ENCODE results near the gene CYP2F1.
"Not testable (repeated sequence)": the region's sequence is repeated elsewhere in the genome, so short reads cannot be mapped to it uniquely, and the experiment has no call there.

Gene CYP2F1, protein sequence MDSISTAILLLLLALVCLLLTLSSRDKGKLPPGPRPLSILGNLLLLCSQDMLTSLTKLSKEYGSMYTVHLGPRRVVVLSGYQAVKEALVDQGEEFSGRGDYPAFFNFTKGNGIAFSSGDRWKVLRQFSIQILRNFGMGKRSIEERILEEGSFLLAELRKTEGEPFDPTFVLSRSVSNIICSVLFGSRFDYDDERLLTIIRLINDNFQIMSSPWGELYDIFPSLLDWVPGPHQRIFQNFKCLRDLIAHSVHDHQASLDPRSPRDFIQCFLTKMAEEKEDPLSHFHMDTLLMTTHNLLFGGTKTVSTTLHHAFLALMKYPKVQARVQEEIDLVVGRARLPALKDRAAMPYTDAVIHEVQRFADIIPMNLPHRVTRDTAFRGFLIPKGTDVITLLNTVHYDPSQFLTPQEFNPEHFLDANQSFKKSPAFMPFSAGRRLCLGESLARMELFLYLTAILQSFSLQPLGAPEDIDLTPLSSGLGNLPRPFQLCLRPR

DNA sequence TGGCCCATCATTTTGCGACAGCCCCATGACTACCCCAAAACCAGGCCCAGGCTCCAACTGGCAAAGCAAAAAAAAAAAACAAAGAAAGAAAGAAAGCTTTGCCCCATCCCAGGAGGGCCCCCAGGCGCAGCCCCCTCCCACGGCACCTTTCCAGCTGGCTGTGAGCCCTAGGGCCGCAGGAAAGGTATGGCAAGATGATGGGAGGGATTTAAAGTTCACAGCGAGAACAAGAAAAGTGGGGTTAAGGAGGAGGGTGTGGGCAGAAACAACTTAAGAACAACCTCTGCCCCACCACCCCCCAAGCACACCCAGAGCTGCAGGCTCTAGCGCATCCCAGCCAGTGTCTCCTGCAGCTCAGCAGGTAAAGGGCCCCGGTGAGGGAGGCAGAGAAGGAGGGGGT, at the start of gene CYP2F1:
TSS of gene CYP2F1 (plus strand) at position 301 of the 400 bp plus-strand sequence. CDS start 1,757 bp downstream, outside the sequence.
- DNase-seq = no peak

DNA sequence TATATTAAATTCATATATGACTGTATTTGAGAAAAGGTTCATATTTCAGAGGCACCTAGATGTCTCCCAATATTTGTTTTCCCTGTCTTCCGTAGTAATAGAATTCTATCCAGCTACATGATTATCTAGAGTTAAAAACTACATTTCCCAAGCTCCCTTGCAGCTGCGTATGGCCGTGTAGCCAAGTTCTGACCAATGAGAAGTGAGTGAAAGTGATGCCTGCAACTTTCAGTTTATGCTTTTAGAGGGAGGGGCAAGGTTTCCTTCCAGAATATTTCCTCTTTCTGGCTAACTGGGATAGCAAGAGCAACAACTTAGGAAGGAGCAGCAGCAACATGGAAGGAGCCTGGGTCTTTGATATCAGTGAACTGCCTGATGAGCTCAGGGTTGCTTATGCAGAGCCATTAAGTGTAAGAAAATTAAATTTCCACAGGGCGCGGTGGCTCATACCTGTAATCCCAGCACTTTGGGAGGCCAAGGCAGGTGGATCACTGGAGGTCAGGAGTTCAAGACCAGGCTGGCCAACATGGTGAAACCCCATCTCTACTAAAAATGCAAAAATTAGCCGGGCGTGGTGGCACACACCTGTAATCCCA, 49.2 kb upstream of the CYP2F1 start:
- no peak for DNase-seq

DNA sequence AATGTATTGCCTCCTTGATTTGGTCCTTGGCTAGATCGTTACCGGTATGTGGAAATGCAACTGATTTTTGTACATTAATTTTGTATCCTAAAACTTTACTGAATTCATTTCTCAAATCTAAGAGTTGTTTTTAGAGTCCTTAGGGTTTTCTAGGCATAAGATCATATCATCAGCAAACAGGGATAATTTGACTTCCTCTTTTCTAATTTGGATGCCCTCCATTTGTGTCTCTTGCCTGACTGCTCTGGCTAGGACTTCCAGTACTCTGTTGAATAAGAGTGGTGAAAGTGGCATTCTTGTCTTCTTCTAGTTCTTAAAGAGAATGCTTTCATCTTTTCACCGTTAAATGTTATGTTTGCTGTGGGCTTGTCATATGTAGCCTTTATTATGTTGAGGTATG, 37.9 kb upstream of the CYP2F1 start:
- DNase-seq = no peak

DNA sequence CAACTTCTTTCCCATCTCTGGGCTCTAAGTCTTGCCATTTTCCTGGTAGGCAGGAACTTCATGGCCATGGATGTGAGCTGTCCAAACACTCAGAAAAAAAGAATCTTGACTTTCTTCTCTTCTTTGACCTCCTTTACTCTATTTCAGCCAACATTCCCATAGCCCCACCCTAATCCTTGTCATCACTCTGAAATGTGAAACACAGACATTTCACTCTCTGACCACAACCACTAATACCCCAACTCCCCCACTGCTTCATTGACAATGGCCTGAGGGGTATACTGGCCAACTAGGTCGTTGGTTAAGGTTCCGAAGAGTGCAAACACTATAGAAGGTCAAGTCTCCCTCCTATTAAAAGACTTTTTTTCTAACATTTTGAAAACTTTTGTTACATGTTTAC, 30.7 kb upstream of the CYP2F1 start:
- DNase-seq = no peak

DNA sequence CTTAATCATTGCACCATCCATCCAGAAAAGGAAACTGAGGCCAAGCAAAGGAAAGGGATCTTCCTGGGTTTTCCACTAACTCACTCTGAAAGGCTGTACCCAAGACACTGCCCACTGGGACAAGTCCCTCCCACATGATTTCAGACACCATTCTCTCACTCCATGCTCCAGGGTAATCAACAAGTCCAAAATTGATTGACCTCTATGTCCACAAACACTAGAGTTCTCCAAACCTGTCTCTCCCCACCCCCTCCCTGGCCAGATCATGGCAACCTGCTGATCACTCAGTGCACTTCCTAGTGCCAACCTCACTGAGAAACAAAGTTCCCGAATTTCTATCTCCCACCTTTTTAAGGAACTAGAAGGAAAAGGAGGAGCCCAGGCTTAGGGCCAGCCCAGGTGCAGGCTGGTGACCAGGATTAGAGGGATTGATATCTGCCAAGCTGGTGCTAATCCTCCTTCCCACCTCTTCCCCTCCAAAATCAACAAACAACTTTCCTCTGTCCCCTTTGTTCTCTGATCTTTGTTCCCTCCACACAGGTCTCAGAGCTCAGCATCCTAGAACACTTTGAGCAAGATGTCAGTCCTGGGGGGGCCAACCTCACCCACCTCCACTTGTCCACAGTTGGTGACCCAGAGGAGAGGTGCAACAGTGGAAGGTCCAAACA, 28.4 kb upstream of the CYP2F1 start:
- no peak for DNase-seq

DNA sequence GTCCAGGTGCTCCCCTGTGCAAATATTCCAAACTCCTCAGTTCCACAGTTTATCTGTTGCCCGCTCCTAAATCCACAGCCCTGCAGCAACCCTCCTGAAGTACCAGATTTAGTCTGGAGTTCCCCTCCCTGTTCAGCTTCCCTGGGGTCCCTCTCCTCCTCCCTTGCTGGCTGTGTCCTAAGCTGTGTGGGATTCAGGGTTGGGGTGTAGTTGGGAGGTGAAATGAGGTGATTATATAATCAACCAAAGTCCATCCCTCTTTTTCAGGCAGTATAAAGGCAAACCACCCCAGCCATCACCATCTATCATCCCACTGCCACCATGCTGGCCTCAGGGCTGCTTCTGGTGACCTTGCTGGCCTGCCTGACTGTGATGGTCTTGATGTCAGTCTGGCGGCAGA, 26.1 kb upstream of the CYP2F1 start, which contains the start of gene CYP2A13:
TSS of gene CYP2A13 (plus strand) at position 301 of the 400 bp plus-strand sequence. CDS start at position 322, 21 bp downstream.
- DNase-seq = no peak

DNA sequence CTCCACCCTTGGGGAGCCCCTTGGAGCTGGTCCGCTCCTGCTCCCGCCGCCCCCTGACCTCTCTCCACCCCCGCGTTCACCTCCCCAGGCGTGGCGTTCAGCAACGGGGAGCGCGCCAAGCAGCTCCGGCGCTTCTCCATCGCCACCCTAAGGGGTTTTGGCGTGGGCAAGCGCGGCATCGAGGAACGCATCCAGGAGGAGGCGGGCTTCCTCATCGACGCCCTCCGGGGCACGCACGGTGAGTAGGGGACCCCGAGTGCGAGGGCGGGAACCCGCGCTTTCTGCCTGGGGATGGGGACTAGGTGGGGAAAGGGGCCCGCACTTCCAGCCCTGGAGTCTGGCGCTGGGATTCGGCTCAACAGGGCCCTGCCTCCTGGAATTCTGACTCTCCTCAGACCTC, 24.3 kb upstream of the CYP2F1 start:
- DNase-seq = no peak

DNA sequence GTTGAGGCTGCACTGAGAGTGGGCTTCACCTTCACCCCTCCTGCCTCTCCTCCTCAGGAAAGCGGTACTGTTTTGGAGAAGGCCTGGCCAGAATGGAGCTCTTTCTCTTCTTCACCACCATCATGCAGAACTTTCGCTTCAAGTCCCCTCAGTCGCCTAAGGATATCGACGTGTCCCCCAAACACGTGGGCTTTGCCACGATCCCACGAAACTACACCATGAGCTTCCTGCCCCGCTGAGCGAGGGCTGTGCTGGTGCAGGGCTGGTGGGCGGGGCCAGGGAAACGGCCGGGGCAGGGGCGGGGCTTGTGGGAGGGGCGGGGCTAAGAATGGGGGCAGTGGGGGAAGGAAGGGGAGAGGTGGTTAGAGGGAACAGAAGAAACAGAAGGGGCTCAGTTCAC, 18.5 kb upstream of the CYP2F1 start:
- DNase-seq = no peak

DNA sequence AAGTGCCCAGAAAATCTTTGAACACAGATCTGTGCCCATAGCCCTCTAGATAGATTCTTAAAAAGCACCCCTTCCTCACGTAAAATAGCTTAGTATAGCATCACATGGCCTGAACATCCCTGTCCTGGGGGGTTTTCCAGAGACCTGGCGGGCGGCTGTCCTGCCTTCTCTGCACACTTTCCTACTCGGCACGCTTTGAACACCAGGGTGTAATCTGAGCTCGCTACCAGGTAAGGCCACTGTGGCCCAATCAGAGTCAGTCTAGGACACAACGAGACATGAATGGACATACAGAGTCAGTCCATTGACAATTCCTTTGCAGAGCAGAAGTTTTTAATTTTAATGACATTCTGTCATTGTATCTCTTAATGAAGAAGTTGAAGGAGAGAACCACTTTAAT, 17.9 kb upstream of the CYP2F1 start:
- DNase-seq = no peak

DNA sequence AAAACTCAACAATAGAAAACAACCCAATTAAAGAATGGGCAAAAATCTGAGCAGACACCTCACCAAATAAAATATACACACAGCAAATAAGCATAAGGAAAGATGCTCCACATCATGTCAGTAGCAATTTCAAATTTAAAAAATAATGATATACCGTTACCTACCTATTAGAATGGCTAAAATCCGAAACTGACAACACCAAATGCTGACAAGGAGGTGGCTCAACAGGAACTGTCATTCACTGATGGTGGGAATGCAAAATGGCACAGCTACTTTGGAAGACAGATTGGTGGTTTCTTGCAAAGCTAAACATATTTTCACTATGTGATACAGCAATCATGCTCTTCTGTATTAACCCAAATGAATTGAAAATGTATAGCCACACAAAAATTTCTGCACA, 16.9 kb upstream of the CYP2F1 start:
- no peak for DNase-seq

DNA sequence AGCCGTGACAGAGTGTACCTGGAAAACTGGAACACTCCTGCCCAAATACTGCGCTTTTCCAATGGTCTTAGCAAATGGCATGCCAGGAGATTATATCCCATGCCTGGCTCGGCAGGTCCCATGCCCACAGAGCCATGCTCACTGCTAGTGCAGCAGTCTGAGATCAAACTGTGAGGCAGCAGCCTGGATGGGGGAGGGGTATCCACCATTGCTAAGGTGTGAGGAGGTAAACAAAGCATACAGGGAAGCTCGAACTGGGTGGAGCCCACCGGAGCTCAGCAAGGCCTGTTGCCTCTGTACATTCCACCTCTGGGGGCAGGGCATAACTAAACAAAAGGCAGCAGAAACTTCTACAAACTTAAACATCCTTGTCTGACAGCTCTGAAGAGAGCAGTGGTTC, 15.5 kb upstream of the CYP2F1 start:
- DNase-seq = no peak

DNA sequence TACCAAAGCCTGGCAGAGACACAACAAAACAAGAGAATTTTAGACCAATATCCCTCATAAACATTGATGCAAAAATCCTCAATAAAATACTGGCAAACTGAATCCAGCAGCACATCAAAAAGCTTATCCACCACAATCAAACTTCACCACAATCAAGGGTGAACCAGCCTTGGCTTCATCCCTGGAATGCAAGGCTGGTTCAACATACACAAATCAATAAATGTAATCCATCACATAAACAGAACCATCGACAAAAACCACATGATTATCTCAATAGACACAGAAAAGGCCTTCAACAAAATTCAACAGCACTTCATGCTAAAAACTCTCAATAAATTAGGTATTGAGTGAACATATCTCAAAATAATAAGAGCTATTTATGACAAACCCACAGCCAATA, 12.0 kb upstream of the CYP2F1 start:
- not testable (repeated sequence) for DNase-seq

DNA sequence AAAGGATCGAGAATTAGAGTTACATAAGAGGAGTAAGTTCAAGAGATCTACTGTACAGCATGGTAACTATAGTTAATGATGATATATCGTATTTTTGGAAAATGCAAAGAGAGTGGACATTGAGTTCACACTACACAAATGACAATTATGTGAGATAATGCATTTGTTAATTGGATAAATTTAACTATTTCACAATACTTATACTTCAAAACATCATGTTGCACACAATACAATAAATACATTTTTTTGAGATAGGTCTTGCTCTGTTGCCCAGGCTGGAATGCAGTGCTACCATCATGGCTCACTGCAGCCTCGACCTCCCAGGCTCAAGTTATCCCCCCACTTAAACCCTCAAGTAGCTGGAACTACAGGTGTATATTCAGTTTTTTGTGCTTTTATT, 8.1 kb upstream of the CYP2F1 start:
- DNase-seq = no peak

DNA sequence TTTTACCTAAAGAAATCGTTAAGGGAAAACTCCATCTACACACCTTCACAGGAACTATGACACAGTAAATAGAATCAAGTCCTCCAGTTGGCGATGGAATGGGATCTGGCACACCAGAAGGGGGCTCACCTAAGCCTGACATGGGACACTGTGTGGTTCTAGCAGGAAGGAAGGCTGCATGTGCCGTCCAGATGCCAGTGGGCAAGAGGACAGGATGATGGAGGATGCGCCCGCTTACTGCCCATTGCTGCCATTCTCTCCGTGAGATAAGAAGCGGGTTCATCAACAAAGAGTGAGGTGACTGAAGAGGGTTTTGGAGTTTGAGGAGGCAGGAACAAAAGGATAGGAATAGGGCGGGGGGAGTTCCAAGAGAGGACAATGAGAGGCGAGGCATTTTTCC, 2.9 kb upstream of the CYP2F1 start:
- DNase-seq = no peak

DNA sequence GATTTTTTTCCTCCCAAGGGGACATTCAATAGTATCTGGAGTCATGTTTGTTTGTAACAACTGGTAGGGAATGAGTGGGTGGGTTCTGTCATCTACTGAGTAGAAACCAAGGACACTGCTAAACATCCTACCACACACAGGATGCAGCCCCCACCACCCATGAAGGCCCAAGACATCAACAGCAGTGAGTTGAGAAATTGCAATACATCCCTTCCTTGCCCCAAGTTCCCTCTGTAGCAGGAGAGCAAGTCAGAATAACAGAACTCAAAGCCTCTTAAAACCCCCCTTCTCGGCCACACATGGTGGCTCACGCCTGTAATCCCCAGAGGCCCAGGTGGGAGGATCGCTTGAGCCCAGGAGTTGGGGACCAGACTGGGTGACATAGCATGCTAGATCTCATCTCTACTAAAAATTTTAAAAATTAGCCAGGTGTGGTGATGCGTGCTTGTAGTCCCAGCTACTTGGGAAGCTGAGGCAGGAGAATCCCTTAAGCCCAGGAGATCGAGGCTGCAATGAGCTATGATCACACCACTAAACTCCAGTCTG, 2.4 kb upstream of the CYP2F1 start:
- no peak for DNase-seq

DNA sequence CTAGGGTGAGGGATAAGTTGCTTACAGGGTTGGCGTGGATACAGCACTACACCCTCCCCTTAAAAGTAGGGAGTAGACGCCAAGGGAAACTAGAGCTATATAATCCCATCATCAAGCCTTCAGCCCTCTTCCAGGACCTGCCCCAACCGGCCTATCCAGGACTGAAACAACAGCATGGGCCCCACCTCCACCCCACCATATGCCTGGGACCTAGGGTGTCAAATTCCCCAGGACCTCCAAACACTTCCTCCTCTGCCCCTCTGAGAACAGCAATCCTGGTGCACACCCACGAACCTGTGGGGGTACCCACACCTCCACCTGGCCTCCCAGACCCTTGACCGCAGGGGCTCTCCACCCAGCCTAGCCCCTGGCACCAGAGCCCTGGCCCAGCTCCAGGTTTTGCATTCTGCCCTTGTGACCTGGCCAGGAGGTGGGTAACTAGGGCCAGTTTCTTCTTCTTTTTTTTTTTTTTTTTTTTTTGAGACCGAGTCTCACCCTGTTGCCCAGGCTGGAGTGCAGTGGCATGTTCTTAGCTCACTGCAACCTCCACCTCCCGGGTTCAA, 1.4 kb upstream of the CYP2F1 start:
- DNase-seq = no peak

DNA sequence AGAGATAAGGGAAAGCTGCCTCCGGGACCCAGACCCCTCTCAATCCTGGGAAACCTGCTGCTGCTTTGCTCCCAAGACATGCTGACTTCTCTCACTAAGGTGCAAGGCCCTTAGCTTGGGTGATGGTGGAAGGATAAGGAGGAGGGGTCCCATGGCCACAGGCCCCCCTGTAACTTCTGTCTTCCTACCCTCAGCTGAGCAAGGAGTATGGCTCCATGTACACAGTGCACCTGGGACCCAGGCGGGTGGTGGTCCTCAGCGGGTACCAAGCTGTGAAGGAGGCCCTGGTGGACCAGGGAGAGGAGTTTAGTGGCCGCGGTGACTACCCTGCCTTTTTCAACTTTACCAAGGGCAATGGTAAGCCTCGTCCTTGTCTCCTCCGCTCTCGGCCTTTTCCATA, 2.0 kb downstream of the CYP2F1 start:
- DNase-seq = no peak

DNA sequence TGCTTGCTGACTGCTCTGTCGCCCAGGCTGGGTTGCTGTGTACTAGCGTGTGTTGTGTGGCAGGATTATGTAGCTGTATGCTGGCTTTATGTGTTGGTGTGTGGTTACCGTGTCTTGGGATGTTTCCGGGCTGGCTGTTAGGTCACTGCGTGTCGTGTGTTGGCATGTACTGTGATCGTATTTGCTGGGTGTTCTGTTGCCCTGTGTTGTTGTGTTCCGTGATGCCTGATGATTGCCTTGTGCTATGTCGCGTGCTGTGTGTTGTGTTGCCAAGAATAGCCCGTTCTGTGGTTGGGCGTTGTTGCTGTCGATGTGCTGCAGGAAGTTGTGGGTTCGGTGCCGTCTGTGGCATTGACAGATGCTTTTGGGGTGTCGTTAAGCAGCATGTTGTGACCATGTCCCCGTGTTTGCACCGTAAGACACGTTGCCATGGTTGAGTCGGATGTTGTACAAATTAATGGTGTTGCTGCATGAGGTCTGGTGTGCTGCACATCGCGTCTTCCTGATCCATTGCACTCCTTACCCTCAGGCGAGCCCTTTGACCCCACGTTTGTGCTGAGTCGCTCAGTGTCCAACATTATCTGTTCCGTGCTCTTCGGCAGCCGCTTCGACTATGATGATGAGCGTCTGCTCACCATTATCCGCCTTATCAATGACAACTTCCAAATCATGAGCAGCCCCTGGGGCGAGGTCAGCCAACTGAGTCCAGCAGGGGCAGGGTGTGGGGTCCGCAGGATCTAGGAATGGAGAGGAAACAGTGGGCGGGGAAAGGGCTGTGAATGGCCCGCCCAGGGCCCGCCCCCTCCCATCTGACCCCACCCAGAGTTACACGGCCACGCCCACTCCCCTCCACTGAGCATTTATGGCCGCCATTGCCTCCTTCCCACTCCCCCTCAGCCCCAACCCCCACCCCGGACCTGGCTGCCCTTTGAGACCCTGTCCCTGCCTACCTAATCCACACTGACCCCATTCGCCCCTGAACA, 7.0 kb downstream of the CYP2F1 start:
- not testable (repeated sequence) for DNase-seq

DNA sequence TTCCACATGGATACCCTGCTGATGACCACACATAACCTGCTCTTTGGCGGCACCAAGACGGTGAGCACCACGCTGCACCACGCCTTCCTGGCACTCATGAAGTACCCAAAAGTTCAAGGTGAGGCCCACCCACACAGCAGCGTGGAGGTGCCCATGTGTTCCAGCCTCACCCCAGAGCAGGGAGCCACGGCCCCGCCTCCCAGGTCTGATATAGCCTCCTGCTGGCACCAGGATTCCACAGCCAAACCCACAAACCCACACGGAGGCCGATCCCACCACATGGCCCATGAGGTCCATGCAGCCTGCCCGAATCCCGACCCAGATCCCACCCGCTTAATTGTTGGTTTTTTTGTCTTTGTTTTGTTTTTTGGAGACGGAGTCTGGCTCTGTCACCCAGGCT, 8.6 kb downstream of the CYP2F1 start:
- not testable (repeated sequence) for DNase-seq

DNA sequence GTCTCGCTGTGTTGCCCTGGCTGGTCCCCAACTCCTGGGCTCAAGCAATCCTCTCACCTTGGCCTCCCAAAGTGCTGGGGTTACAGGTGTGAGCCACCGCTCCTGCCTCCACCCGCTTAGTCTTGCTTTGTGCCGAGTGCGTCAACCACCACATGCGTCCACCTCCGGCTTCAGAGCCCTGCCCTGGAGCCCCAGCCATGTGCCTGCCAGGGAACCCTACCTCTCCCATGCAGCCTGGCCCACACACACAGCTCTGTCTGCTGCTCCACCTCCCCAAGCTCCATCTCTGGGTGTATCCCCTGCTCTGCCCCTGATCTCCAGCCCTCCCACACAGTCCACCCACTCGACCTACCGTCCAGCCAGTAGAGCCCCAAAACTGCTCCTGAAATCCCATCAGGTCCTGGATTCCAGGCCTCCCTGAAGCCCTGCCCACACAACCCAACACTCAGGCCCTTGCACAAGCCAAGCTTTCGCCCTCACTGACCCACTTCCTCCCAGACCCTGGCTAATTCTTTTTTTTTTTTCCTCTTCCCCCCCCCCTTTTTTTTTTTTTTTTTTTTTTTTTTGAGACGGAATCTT, 9.6 kb downstream of the CYP2F1 start:
- DNase-seq = no peak

DNA sequence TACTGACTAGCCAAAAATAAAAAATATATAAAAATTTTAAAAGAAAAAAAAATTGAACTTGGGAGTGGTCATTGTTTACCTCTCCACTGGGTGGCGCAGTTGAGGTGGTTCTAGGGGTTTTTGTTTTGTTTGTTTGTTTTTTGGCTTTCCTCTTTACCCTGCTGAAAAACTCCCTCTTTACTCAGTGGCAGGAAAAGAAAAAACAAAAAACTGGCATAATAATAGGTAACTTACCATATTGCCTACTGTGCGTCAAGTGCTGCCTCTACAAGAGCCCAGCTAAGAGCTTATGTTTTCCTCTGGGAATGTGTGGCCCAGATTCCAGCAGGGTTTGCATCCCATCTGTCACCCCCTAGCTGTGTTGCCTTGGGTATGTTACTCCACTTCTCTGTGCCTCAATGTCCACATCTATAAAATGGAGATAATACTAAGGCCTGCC, 12.6 kb downstream of the CYP2F1 start:
- not testable (repeated sequence) for DNase-seq

Data from NCI-H2029 treated with DMSO at 0.1 percent for 48 hours (cell line).